ENCODE results near the gene SLC2A11. TPM values are rescaled to one million over a fixed set of nuclear protein-coding genes. Genes with fewer than 3 reads are reported as not detected.
A peak's percentile ranks its signal among the peaks of the same experiment; 100 is the strongest.

The SLC2A11 gene
- total RNA-seq, 1 donor: 16.7 TPM

GRCh38 chr22:23831781-23832180, 25.9 kb upstream of the SLC2A11 start:
- DNase-seq (ENCODE audit: low read depth in 2 of 3, low spot score in 2 of 3): no peak

GRCh38 chr22:23832226-23833016, 25.3 kb upstream of the SLC2A11 start:
- no peak for DNase-seq (ENCODE audit: low read depth in 2 of 3, low spot score in 2 of 3)

- no peak for DNase-seq (ENCODE audit: low read depth in 2 of 3, low spot score in 2 of 3)
These were observed 24.5 kb upstream of the SLC2A11 start for GRCh38 chr22:23833017-23833751.

GRCh38 chr22:23833911-23834317, 23.8 kb upstream of the SLC2A11 start:
- DNase-seq (ENCODE audit: low read depth in 2 of 3, low spot score in 2 of 3): no peak

GRCh38 chr22:23834406-23834792, 23.3 kb upstream of the SLC2A11 start:
- DNase-seq (ENCODE audit: low read depth in 2 of 3, low spot score in 2 of 3): no peak

- DNase-seq (ENCODE audit: low read depth in 2 of 3, low spot score in 2 of 3): no peak
These were observed 22.7 kb upstream of the SLC2A11 start for GRCh38 chr22:23834793-23835483.

- DNase-seq (ENCODE audit: low read depth in 2 of 3, low spot score in 2 of 3): no peak
These were observed 22.1 kb upstream of the SLC2A11 start for GRCh38 chr22:23835484-23836144.

- DNase-seq (ENCODE audit: low read depth in 2 of 3, low spot score in 2 of 3): no peak
These were observed 21.4 kb upstream of the SLC2A11 start for GRCh38 chr22:23836281-23836680.

GRCh38 chr22:23836692-23837495, 20.8 kb upstream of the SLC2A11 start:
- DNase-seq (ENCODE audit: low read depth in 2 of 3, low spot score in 2 of 3): no peak

- DNase-seq (ENCODE audit: low read depth in 2 of 3, low spot score in 2 of 3): no peak
These were observed 20.2 kb upstream of the SLC2A11 start for GRCh38 chr22:23837496-23837859.

GRCh38 chr22:23837911-23838680, 19.6 kb upstream of the SLC2A11 start:
- DNase-seq (ENCODE audit: low read depth in 2 of 3, low spot score in 2 of 3): peak in 1 of 3 donors; percentile 66

GRCh38 chr22:23838681-23839468, 18.8 kb upstream of the SLC2A11 start, which contains the start of gene DERL3:
TSS of gene DERL3 (minus strand) at chr22:23839006. CDS start at chr22:23838987, 19 bp downstream.
- peak; percentile 81 to 100 (median 99) for DNase-seq (ENCODE audit: low read depth in 2 of 3, low spot score in 2 of 3)

- DNase-seq (ENCODE audit: low read depth in 2 of 3, low spot score in 2 of 3): no peak
These were observed 17.6 kb upstream of the SLC2A11 start for GRCh38 chr22:23840026-23840425.

GRCh38 chr22:23841292-23841691, 16.4 kb upstream of the SLC2A11 start:
- DNase-seq (ENCODE audit: low read depth in 2 of 3, low spot score in 2 of 3): no peak

GRCh38 chr22:23841736-23842445, 15.8 kb upstream of the SLC2A11 start:
- DNase-seq (ENCODE audit: low read depth in 2 of 3, low spot score in 2 of 3): no peak

- no peak for DNase-seq (ENCODE audit: low read depth in 2 of 3, low spot score in 2 of 3)
These were observed 15.1 kb upstream of the SLC2A11 start for GRCh38 chr22:23842599-23842998.

- no peak for DNase-seq (ENCODE audit: low read depth in 2 of 3, low spot score in 2 of 3)
These were observed 12.9 kb upstream of the SLC2A11 start for GRCh38 chr22:23844739-23845202.

All from hematopoietic multipotent progenitor cell (in vitro differentiated cells).